Loucy (cell line): ENCODE measurements around the gene NPPA.

ENCODE experiments used
- H2AFZ ChIP-seq: fragments of 200-600 bp; sonication (generic); 2 replicates; pipeline ENCODE4 v1.6.0; 2016; ENCODE audit warnings: antibody characterized with exemption, mild to moderate bottlenecking, low read length, moderate library complexity
- H3F3A ChIP-seq: fragments of 200-600 bp; 2 replicates; pipeline ENCODE4 v1.6.0; 2016; ENCODE audit warnings: antibody characterized with exemption, low read depth, mild to moderate bottlenecking
- H3K27me3 ChIP-seq: fragments of 200-600 bp; sonication (generic); 2 replicates; pipeline ENCODE4 v1.6.1; 2014; ENCODE audit warnings: low read length, mild to moderate bottlenecking; ENCODE audit not compliant: insufficient read depth, poor library complexity, severe bottlenecking
- H3K36me3 ChIP-seq: fragments of 200-600 bp; sonication (generic); 2 replicates; pipeline ENCODE4 v1.6.1; 2016; ENCODE audit warnings: low read length; ENCODE audit not compliant: insufficient read depth
- H3K4me1 ChIP-seq: fragments of 200-600 bp; sonication (generic); 2 replicates; pipeline ENCODE4 v1.5.1; 2014; ENCODE audit warnings: low read length, mild to moderate bottlenecking; ENCODE audit not compliant: insufficient read depth, poor library complexity, severe bottlenecking
- H3K4me2 ChIP-seq: fragments of 200-600 bp; sonication (generic); 2 replicates; pipeline ENCODE4 v1.6.0; 2014; ENCODE audit warnings: antibody characterized with exemption, low read length, low read depth, mild to moderate bottlenecking; ENCODE audit not compliant: poor library complexity, severe bottlenecking
- H3K4me3 ChIP-seq: fragments of 200-600 bp; sonication (generic); 2 replicates; pipeline ENCODE4 v1.5.1; 2014; ENCODE audit warnings: low read length, mild to moderate bottlenecking, mixed read lengths; ENCODE audit not compliant: poor library complexity, severe bottlenecking
- H3K79me2 ChIP-seq: fragments of 200-600 bp; sonication (generic); 2 replicates; pipeline ENCODE4 v1.6.1; 2014; ENCODE audit warnings: low read length; ENCODE audit not compliant: insufficient read depth
- H3K9ac ChIP-seq: fragments of 200-600 bp; sonication (generic); 2 replicates; pipeline ENCODE4 v1.6.0; 2014; ENCODE audit warnings: mild to moderate bottlenecking, low read depth, low read length, moderate library complexity; ENCODE audit not compliant: poor library complexity, severe bottlenecking
- H3K9me2 ChIP-seq: fragments of 200-600 bp; sonication (generic); replicated peaks from 2 replicates; pipeline ENCODE4 v1.6.1; 2016; ENCODE audit warnings: low read depth, low read length, mixed read lengths
- H3K9me3 ChIP-seq: fragments of 200-600 bp; sonication (generic); 2 replicates; pipeline ENCODE4 v1.6.1; 2014; ENCODE audit warnings: mild to moderate bottlenecking, antibody characterized with exemption, low read length, low read depth; ENCODE audit not compliant: insufficient read depth
- H4K20me1 ChIP-seq: fragments of 200-600 bp; sonication (generic); 2 replicates; pipeline ENCODE4 v1.6.0; 2014; ENCODE audit warnings: antibody characterized with exemption, low read length, mild to moderate bottlenecking; ENCODE audit not compliant: insufficient read depth, poor library complexity, severe bottlenecking
- CTCF ChIP-seq: fragments of 200-600 bp; sonication (generic); conservative IDR thresholded peaks from 2 replicates; pipeline ENCODE4 v1.5.1; 2014; ENCODE audit warnings: mild to moderate bottlenecking, antibody characterized with exemption, low read length
- EZH2phosphoT487 ChIP-seq: fragments of 200-600 bp; IDR thresholded peaks from 2 replicates; pipeline ENCODE4 v1.6.1; 2018; ENCODE audit warnings: antibody characterized with exemption, mild to moderate bottlenecking, moderate library complexity, borderline replicate concordance

The NPPA gene

GRCh38 chr1:11868331-11868980, 20.9 kb upstream of the NPPA start:
- H3K9me2 ChIP-seq = no peaks in the 10 kb centered on the region
- no peak overlapping the region for H3K4me2 ChIP-seq
- H3K9ac ChIP-seq = no peak overlapping the region
- no peaks in the 10 kb centered on the region for H4K20me1 ChIP-seq
- no peak overlapping the region for H2AFZ ChIP-seq
- no peaks in the 10 kb centered on the region for H3K27me3 ChIP-seq
- no peaks in the 10 kb centered on the region for H3K36me3 ChIP-seq
- no peaks in the 10 kb centered on the region for H3F3A ChIP-seq
- no peaks in the 10 kb centered on the region for H3K4me1 ChIP-seq
- no peaks in the 10 kb centered on the region for H3K9me3 ChIP-seq
- no peak overlapping the region for H3K4me3 ChIP-seq
- TF ChIP-seq CTCF (no peak), EZH2phosphoT487 (no peak)
- H3K79me2 ChIP-seq = no peaks in the 10 kb centered on the region

- Histone ChIP-seq H3K9me3 (no peaks in the 10 kb centered on the region), H3K36me3 (no peaks in the 10 kb centered on the region), H3K4me2 (no peak overlapping the region), H3K4me3 (no peak overlapping the region), H4K20me1 (no peaks in the 10 kb centered on the region), H3K9me2 (no peaks in the 10 kb centered on the region), H3F3A (no peaks in the 10 kb centered on the region), H3K4me1 (no peaks in the 10 kb centered on the region), H3K27me3 (no peaks in the 10 kb centered on the region), H3K9ac (no peak overlapping the region), H3K79me2 (no peaks in the 10 kb centered on the region), H2AFZ (no peak overlapping the region)
- TF ChIP-seq EZH2phosphoT487 (no peak), CTCF (no peak)
Measured at GRCh38 chr1:11862890-11863289, 15.3 kb upstream of the NPPA start.

DNA sequence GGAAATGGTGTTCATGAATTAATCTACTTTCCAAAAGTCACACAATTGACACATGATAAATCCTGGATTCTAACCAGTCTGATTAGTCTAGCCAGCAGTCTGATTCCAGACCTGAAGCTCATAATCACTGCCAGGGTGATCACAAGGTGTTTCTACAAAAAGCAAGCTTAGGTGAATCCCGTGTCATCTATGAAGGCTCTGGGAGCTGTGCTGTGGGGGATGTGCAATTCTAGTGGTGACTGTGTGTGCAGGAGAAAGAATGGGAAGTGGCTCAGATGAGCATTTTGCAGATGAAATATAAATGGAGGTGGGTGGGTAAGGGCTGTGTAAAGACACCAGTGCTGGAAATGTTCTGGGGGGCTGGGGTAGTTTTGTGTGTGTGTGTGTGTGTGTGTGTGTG, 13.0 kb upstream of the NPPA start:
- H3F3A ChIP-seq = no peaks in the 10 kb centered on the region; the same call in 1 of the 2 replicates
- H3K36me3 ChIP-seq = no peaks in the 10 kb centered on the region
- H3K4me2 ChIP-seq = no peak overlapping the region
- H3K27me3 ChIP-seq = no peaks in the 10 kb centered on the region
- no peaks in the 10 kb centered on the region for H3K79me2 ChIP-seq
- H3K9me3 ChIP-seq = no peaks in the 10 kb centered on the region
- H3K9me2 ChIP-seq = no peaks in the 10 kb centered on the region
- H4K20me1 ChIP-seq = no peaks in the 10 kb centered on the region
- TF ChIP-seq CTCF (no peak), EZH2phosphoT487 (no peak)
- H3K4me1 ChIP-seq = no peaks in the 10 kb centered on the region
- no peak overlapping the region for H3K4me3 ChIP-seq
- H3K9ac ChIP-seq = no peak overlapping the region
- H2AFZ ChIP-seq = no peak overlapping the region
